KOPT-K1 (cell line): ENCODE results near the gene HARBI1.
A peak's percentile ranks its signal among the peaks of the same experiment; 100 is the strongest.

Experiments
- H3K27ac ChIP-seq: fragments of 200-600 bp; sonication (generic); 2 replicates; pipeline ENCODE4 v1.5.1; 2016; ENCODE audit warnings: antibody characterized with exemption, mild to moderate bottlenecking, low read depth, low read length; ENCODE audit not compliant: poor library complexity, severe bottlenecking
- H3K36me3 ChIP-seq: fragments of 200-600 bp; sonication (generic); 2 replicates; pipeline ENCODE4 v1.5.1; 2017; ENCODE audit warnings: antibody characterized with exemption, mild to moderate bottlenecking, low read length, moderate library complexity; ENCODE audit not compliant: insufficient read depth
- H3K9me3 ChIP-seq: fragments of 200-600 bp; sonication (generic); 2 replicates; pipeline ENCODE4 v1.5.1; 2017; ENCODE audit warnings: antibody characterized with exemption, low read length, mild to moderate bottlenecking; ENCODE audit not compliant: insufficient read depth, poor library complexity, severe bottlenecking

The HARBI1 gene

GRCh38 chr11:46617134-46617971 is at the start of gene HARBI1, which contains the start of gene ATG13:
Gene HARBI1, minus strand, starts transcription at chr11:46617227. Its CDS starts 990 bp downstream, at chr11:46616237.
Gene ATG13, plus strand, starts transcription at chr11:46617553. Its CDS starts 26,739 bp downstream, at chr11:46644292.
- Histone ChIP-seq H3K27ac (peak within 1 kb of the TSS; percentile 94), H3K36me3 (peaks cover 18% of the 10 kb centered on the region; the same call in 1 of the 2 replicates), H3K9me3 (no peaks in the 10 kb centered on the region)

GRCh38 chr11:46666516-46666915 is 49.5 kb upstream of the HARBI1 start:
- Histone ChIP-seq H3K36me3 (peaks cover 84% of the 10 kb centered on the region), H3K27ac (no peak overlapping the region)

GRCh38 chr11:46665356-46665755 is 48.3 kb upstream of the HARBI1 start:
- Histone ChIP-seq H3K9me3 (no peaks in the 10 kb centered on the region), H3K27ac (no peak overlapping the region), H3K36me3 (peaks cover 94% of the 10 kb centered on the region)

More at GRCh38 chr11:46666516-46666915, 49.5 kb upstream of the HARBI1 start:
- no peaks in the 10 kb centered on the region for H3K9me3 ChIP-seq

GRCh38 chr11:46664612-46665011 is 47.6 kb upstream of the HARBI1 start:
- no peaks in the 10 kb centered on the region for H3K9me3 ChIP-seq
- no peak overlapping the region for H3K27ac ChIP-seq
- H3K36me3 ChIP-seq: peaks cover 94% of the 10 kb centered on the region

GRCh38 chr11:46663277-46663940 is 46.4 kb upstream of the HARBI1 start:
- no peak overlapping the region for H3K27ac ChIP-seq
- peaks cover 94% of the 10 kb centered on the region for H3K36me3 ChIP-seq
- H3K9me3 ChIP-seq: no peaks in the 10 kb centered on the region

GRCh38 chr11:46662366-46662765 is 45.3 kb upstream of the HARBI1 start:
- no peaks in the 10 kb centered on the region for H3K9me3 ChIP-seq
- H3K36me3 ChIP-seq: peaks cover 95% of the 10 kb centered on the region
- no peak overlapping the region for H3K27ac ChIP-seq

GRCh38 chr11:46661836-46662235 is 44.8 kb upstream of the HARBI1 start:
- no peaks in the 10 kb centered on the region for H3K9me3 ChIP-seq
- peaks cover 95% of the 10 kb centered on the region for H3K36me3 ChIP-seq
- no peak overlapping the region for H3K27ac ChIP-seq

GRCh38 chr11:46659908-46660307 is 42.9 kb upstream of the HARBI1 start:
- Histone ChIP-seq H3K9me3 (no peaks in the 10 kb centered on the region), H3K27ac (peak overlapping the region; percentile 29), H3K36me3 (peaks cover 96% of the 10 kb centered on the region)

- Histone ChIP-seq H3K9me3 (no peaks in the 10 kb centered on the region), H3K36me3 (peaks cover 92% of the 10 kb centered on the region), H3K27ac (no peak overlapping the region)
These were observed 41.2 kb upstream of the HARBI1 start for GRCh38 chr11:46658259-46658658.

GRCh38 chr11:46657186-46657585 is 40.2 kb upstream of the HARBI1 start:
- H3K9me3 ChIP-seq: no peaks in the 10 kb centered on the region
- H3K27ac ChIP-seq: no peak overlapping the region
- H3K36me3 ChIP-seq: peaks cover 92% of the 10 kb centered on the region

- Histone ChIP-seq H3K36me3 (peaks cover 92% of the 10 kb centered on the region), H3K9me3 (no peaks in the 10 kb centered on the region), H3K27ac (no peak overlapping the region)
These were observed 38.6 kb upstream of the HARBI1 start for GRCh38 chr11:46655631-46656030.

- peaks cover 89% of the 10 kb centered on the region for H3K36me3 ChIP-seq
- H3K27ac ChIP-seq: no peak overlapping the region
- no peaks in the 10 kb centered on the region for H3K9me3 ChIP-seq
These were observed 32.2 kb upstream of the HARBI1 start for GRCh38 chr11:46649180-46649738.

GRCh38 chr11:46643986-46644385 is 27.0 kb upstream of the HARBI1 start:
- Histone ChIP-seq H3K27ac (no peak overlapping the region), H3K9me3 (no peaks in the 10 kb centered on the region), H3K36me3 (peaks cover 78% of the 10 kb centered on the region)

- no peak overlapping the region for H3K27ac ChIP-seq
- H3K9me3 ChIP-seq: no peaks in the 10 kb centered on the region
- H3K36me3 ChIP-seq: peaks cover 78% of the 10 kb centered on the region
These were observed 26.5 kb upstream of the HARBI1 start for GRCh38 chr11:46643531-46643930.

GRCh38 chr11:46642627-46643335 is 25.8 kb upstream of the HARBI1 start:
- H3K9me3 ChIP-seq: no peaks in the 10 kb centered on the region
- H3K36me3 ChIP-seq: peaks cover 71% of the 10 kb centered on the region
- no peak overlapping the region for H3K27ac ChIP-seq
